T1000 (cell line): ENCODE results near the gene OPCML.

Experiments
- DNase-seq: peaks from one replicate; lab custom pipeline; 2025; ENCODE audit warnings: mixed read lengths; lab: John Stamatoyannopoulos, UW

Gene OPCML

GRCh38 chr11:133541021-133541719 lies 8.9 kb upstream of the OPCML start:
- DNase-seq = no peak

- DNase-seq = no peak
Measured at GRCh38 chr11:133536198-133536597, 3.9 kb upstream of the OPCML start.

- DNase-seq = no peak
Measured at GRCh38 chr11:133533205-133533604, 904 bp upstream of the OPCML start.

GRCh38 chr11:133531458-133531857 lies 843 bp downstream of the OPCML start:
- no peak for DNase-seq

- no peak for DNase-seq
Measured at GRCh38 chr11:133530501-133530835, 1.8 kb downstream of the OPCML start.

GRCh38 chr11:133529807-133530500 lies 2.3 kb downstream of the OPCML start:
- DNase-seq = no peak

GRCh38 chr11:133526790-133527189 lies 5.5 kb downstream of the OPCML start:
- no peak for DNase-seq

- DNase-seq = no peak
Measured at GRCh38 chr11:133525976-133526375, 6.3 kb downstream of the OPCML start.

GRCh38 chr11:133524488-133524887 lies 7.8 kb downstream of the OPCML start:
- DNase-seq = no peak

GRCh38 chr11:133522344-133522743 lies 10.0 kb downstream of the OPCML start:
- no peak for DNase-seq

- DNase-seq = no peak
Measured at GRCh38 chr11:133521502-133521901, 10.8 kb downstream of the OPCML start.

GRCh38 chr11:133520707-133521106 lies 11.6 kb downstream of the OPCML start:
- DNase-seq = no peak

GRCh38 chr11:133519560-133519959 lies 12.7 kb downstream of the OPCML start:
- DNase-seq = no peak

- DNase-seq = no peak
Measured at GRCh38 chr11:133518702-133519264, 13.5 kb downstream of the OPCML start.

GRCh38 chr11:133516845-133517244 lies 15.5 kb downstream of the OPCML start:
- DNase-seq = no peak

- no peak for DNase-seq
Measured at GRCh38 chr11:133515107-133515506, 17.2 kb downstream of the OPCML start.

- no peak for DNase-seq
Measured at GRCh38 chr11:133509924-133510697, 22.2 kb downstream of the OPCML start.

GRCh38 chr11:133508468-133508867 lies 23.8 kb downstream of the OPCML start:
- DNase-seq = no peak

GRCh38 chr11:133507185-133507584 lies 25.1 kb downstream of the OPCML start:
- no peak for DNase-seq

GRCh38 chr11:133506551-133507094 lies 25.7 kb downstream of the OPCML start:
- no peak for DNase-seq

GRCh38 chr11:133506023-133506422 lies 26.3 kb downstream of the OPCML start:
- DNase-seq = no peak

GRCh38 chr11:133504906-133505305 lies 27.4 kb downstream of the OPCML start:
- no peak for DNase-seq
